Activated naive CD8-positive, alpha-beta T cell treated with anti-CD3 and anti-CD28 coated beads, Interleukin-2, amount 50 U/mL, for 24 hours (primary cell): Measurements from ENCODE around the gene TATDN2.

Experiments used
- ATAC-seq: fragments of 150-1000 bp; cut with Tn5 transposase; one replicate; pipeline ENCODE4 v1.10.0; 2021
- DNase-seq: peaks from one replicate; pipeline ENCODE4 v3.0.0; 2021
- H3K27ac Mint-ChIP-seq: one replicate; pipeline ENCODE4 v1.8.0; 2021; ENCODE audit warnings: mild to moderate bottlenecking, mixed read lengths
- H3K27me3 Mint-ChIP-seq: one replicate; pipeline ENCODE4 v1.8.0; 2021; ENCODE audit warnings: mixed read lengths
- H3K36me3 Mint-ChIP-seq: one replicate; pipeline ENCODE4 v1.8.0; 2021; ENCODE audit warnings: low read depth, mixed read lengths
- H3K4me1 Mint-ChIP-seq: one replicate; pipeline ENCODE4 v1.8.0; 2021; ENCODE audit warnings: mixed read lengths
- H3K4me3 Mint-ChIP-seq: one replicate; pipeline ENCODE4 v1.8.0; 2021; ENCODE audit warnings: mild to moderate bottlenecking, moderate library complexity, mixed read lengths
- H3K9me3 Mint-ChIP-seq: one replicate; pipeline ENCODE4 v1.8.0; 2021; ENCODE audit warnings: mixed read lengths

The TATDN2 gene

GRCh38 chr3:10320320-10320677, 72.0 kb downstream of the TATDN2 start:
- H3K4me1 Mint-ChIP-seq: peaks cover 24% of the 10 kb centered on the region
- DNase-seq (no peak), ATAC-seq (no peak)
- H3K36me3 Mint-ChIP-seq: peaks cover 15% of the 10 kb centered on the region
- no peaks in the 10 kb centered on the region for H3K9me3 Mint-ChIP-seq
- no peaks in the 10 kb centered on the region for H3K27me3 Mint-ChIP-seq
- peak overlapping the region; percentile 88 for H3K27ac Mint-ChIP-seq
- H3K4me3 Mint-ChIP-seq: peak overlapping the region; percentile 94

DNA sequence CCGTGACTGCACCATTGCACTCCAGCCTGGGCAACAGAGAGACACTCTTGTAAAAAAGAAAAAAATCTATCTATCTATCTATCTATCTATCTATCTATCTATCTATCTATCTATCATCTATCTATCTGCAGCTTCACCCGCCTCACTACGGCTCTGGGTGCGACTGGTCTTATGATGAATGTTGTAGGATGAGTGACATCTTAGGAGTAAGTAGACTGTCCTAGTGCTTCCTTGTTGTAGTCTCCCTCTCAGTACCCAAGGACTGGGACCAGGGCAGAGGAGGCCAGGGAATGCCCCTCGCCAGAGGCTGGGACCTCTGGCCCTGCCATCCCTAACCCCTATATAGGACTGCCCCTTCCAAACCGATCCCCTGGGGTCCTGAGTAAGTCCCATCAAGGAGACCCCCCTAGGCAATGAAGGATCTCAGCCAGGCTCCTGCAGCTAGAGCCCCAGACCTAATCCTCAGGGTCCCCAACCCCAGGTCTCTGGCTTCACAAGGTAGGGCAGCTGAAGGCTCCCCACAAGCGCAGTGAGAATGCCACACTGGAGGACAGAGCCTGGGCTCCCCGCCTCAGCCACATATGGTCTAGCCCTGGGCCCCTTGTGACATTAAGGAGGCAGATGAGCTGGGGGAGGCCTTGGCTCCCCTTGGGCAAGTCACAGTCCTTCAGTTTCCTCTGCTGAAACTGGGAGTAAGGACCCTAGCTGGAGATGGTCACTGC, 73.5 kb downstream of the TATDN2 start:
- Mint-ChIP-seq H3K27me3 (no peaks in the 10 kb centered on the region), H3K36me3 (peaks cover 15% of the 10 kb centered on the region), H3K9me3 (no peaks in the 10 kb centered on the region), H3K4me1 (peaks cover 24% of the 10 kb centered on the region), H3K4me3 (peak overlapping the region; percentile 94), H3K27ac (no peak overlapping the region)
- no peak for ATAC-seq
- DNase-seq: no peak

DNA sequence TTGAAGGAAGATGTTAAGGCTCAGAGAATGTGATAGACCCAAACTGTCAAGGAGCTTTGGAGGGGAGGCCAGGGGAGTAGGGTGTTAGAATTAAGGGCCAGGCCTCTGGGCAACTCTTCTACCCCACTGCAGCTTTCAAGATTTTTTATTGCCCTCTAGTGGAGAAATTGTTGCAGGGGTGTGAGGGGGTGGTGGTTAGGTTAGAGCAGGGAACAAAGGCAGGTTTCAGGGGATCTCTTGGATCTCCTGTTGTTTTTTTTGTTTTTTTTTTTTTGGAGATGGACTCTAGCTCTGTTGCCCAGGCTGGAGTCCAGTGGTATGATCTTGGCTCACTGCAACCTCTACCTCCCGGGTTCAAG, 74.1 kb downstream of the TATDN2 start:
- Mint-ChIP-seq H3K36me3 (peaks cover 12% of the 10 kb centered on the region), H3K27ac (no peak overlapping the region), H3K27me3 (no peaks in the 10 kb centered on the region), H3K4me3 (no peak overlapping the region), H3K4me1 (peaks cover 24% of the 10 kb centered on the region), H3K9me3 (no peaks in the 10 kb centered on the region)
- ATAC-seq (peak; percentile 23), DNase-seq (no peak)

DNA sequence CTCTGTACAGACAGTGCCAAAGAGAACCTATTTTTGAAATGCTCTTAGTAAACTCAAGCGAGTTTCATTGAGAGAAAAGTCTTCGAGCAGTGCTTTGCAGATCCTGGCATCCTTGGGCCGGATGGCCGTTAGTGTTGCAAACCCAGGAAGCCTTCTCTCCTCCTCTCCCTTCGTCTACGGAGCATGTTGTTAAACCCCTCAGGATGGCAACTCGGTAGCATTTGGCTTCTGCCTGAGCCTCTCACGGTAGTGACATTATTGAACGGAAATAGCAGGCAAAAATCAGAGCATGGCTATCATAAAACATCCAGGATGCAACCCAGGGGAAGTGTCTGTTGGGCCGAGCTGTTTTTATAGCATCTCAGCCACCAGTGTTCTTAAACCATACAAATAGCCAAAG, 79.3 kb downstream of the TATDN2 start:
- Mint-ChIP-seq H3K27me3 (peaks cover 13% of the 10 kb centered on the region), H3K27ac (no peak overlapping the region), H3K4me3 (no peak overlapping the region), H3K36me3 (no peaks in the 10 kb centered on the region), H3K4me1 (peaks cover 5% of the 10 kb centered on the region), H3K9me3 (no peaks in the 10 kb centered on the region)
- no peak for DNase-seq
- no peak for ATAC-seq

DNA sequence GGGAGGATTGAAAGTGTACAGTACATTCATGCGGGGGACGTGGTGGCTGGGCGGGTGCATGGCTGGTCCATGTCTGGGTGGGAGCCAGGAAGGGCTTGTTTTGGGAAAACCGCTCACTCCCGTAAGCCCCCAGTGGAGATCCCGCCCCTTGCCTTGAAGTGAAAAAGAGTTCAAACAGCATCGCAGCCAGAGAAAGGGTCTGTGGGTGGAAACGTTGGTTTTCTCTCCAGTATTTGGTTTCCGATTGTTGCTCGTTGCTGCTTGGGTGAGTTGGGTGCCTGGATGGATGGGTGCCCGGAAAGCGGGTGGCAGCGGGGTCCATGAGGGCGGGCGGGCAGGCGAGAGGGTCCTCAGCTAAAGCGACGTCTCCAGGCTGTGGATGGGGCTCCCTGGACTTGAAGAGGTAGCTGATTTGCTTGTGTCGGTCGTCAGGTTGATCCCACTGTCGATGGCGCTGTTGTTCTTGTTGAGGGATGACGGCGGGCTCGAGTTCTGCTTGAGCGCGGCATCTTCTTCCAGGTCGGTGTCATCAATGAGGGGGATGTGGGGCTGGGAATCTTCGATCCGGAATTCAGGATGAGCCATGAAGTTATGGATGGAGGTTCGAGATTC, 80.3 kb downstream of the TATDN2 start:
- H3K4me1 Mint-ChIP-seq: peaks cover 14% of the 10 kb centered on the region

DNA sequence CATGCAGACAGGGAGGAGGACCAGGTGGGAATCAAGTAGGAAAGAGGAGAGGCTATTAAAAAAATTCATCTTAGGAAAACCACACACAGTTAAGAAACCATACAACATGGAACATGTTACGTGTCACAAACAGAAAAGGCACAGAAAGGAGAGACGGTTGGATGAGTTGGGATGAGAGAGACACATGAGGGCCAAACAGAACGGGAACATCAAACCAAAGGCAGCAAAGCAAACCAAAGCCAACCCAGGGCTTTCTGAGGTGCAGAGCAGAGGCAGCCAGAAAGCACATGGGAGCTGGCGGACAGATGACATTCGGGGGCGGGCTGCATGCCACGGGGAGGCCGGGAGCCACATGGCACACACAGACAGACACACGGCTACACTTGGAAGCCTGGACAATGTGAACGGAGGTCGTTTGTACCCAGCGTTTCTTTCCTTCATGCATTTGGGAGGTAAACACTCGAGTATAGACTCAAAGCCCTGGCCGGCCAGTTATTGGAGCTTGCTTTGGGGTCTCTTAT, 81.3 kb downstream of the TATDN2 start:
- H3K4me3 Mint-ChIP-seq: no peak overlapping the region
- no peaks in the 10 kb centered on the region for H3K9me3 Mint-ChIP-seq
- no peak for ATAC-seq
- no peaks in the 10 kb centered on the region for H3K36me3 Mint-ChIP-seq
- no peak overlapping the region for H3K27ac Mint-ChIP-seq
- no peak for DNase-seq
- peaks cover 13% of the 10 kb centered on the region for H3K27me3 Mint-ChIP-seq
- H3K4me1 Mint-ChIP-seq: peaks cover 14% of the 10 kb centered on the region

More for the DNA sequence above, 80.3 kb downstream of the TATDN2 start:
- ATAC-seq (no peak), DNase-seq (no peak)
- H3K27ac Mint-ChIP-seq: no peak overlapping the region
- no peaks in the 10 kb centered on the region for H3K9me3 Mint-ChIP-seq
- no peak overlapping the region for H3K4me3 Mint-ChIP-seq
- H3K27me3 Mint-ChIP-seq: peaks cover 13% of the 10 kb centered on the region
- no peaks in the 10 kb centered on the region for H3K36me3 Mint-ChIP-seq

DNA sequence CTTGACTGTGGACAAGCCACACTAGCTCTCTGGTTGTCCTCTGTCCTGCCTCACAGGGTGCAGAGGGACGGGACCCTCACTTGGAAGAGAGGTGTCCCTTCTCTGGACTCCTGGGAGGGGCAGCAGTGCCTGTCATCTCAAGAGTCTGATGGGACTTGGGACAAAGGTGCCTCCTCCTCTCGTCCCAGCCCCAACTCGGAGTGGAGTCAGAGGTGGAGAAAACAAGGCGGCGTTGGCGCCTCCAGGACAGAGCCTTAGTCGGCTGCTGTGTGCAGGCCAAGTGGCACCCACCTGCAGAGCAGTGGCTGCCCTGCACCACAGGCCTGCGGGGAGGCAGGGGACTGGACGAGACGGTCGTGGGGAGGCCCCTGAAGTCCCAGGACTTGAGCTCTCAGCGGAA, 82.1 kb downstream of the TATDN2 start:
- Mint-ChIP-seq H3K27me3 (peaks cover 13% of the 10 kb centered on the region), H3K36me3 (no peaks in the 10 kb centered on the region)

More for the DNA sequence above, 82.1 kb downstream of the TATDN2 start:
- Mint-ChIP-seq H3K4me3 (no peak overlapping the region), H3K4me1 (peaks cover 14% of the 10 kb centered on the region), H3K27ac (no peak overlapping the region), H3K9me3 (no peaks in the 10 kb centered on the region)
- DNase-seq: no peak
- no peak for ATAC-seq
